Raji (cell line): ENCODE results near the gene CRTC3.

Experiments
- POLR2A ChIP-seq: IDR thresholded peaks from 2 replicates; pipeline ENCODE4 v1.6.1; 2011; ENCODE audit warnings: low read depth, low read length, control low read depth; ENCODE audit not compliant: insufficient read depth

The CRTC3 gene

GRCh38 chr15:90512276-90512675 lies 17.4 kb upstream of the CRTC3 start:
- TF ChIP-seq POLR2A = no peak

GRCh38 chr15:90512981-90513380 lies 16.7 kb upstream of the CRTC3 start:
- no peak for TF ChIP-seq POLR2A

GRCh38 chr15:90513448-90513847 lies 16.3 kb upstream of the CRTC3 start:
- no peak for TF ChIP-seq POLR2A

GRCh38 chr15:90519688-90520087 lies 10.0 kb upstream of the CRTC3 start:
- no peak for TF ChIP-seq POLR2A

GRCh38 chr15:90520365-90520764 lies 9.4 kb upstream of the CRTC3 start:
- TF ChIP-seq POLR2A = no peak

GRCh38 chr15:90523373-90523772 lies 6.3 kb upstream of the CRTC3 start:
- no peak for TF ChIP-seq POLR2A

GRCh38 chr15:90529011-90529370 lies 732 bp upstream of the CRTC3 start:
- TF ChIP-seq POLR2A = no peak

GRCh38 chr15:90530250-90531051 lies 728 bp downstream of the CRTC3 start:
- TF ChIP-seq POLR2A = no peak

GRCh38 chr15:90531147-90531546 lies 1.4 kb downstream of the CRTC3 start:
- TF ChIP-seq POLR2A = no peak

- no peak for TF ChIP-seq POLR2A
These were observed 5.5 kb downstream of the CRTC3 start for GRCh38 chr15:90535254-90535653.

GRCh38 chr15:90539789-90540188 lies 10.1 kb downstream of the CRTC3 start:
- no peak for TF ChIP-seq POLR2A

- no peak for TF ChIP-seq POLR2A
These were observed 11.0 kb downstream of the CRTC3 start for GRCh38 chr15:90540768-90541167.

GRCh38 chr15:90545095-90545494 lies 15.4 kb downstream of the CRTC3 start:
- no peak for TF ChIP-seq POLR2A

GRCh38 chr15:90547540-90547939 lies 17.8 kb downstream of the CRTC3 start:
- no peak for TF ChIP-seq POLR2A

- no peak for TF ChIP-seq POLR2A
These were observed 21.2 kb downstream of the CRTC3 start for GRCh38 chr15:90550919-90551318.

GRCh38 chr15:90552162-90552928 lies 22.6 kb downstream of the CRTC3 start:
- TF ChIP-seq POLR2A = no peak

- no peak for TF ChIP-seq POLR2A
These were observed 23.1 kb downstream of the CRTC3 start for GRCh38 chr15:90552929-90553211.
